Measurements from ENCODE around the gene NFYC. TPM values are rescaled to one million over a fixed set of nuclear protein-coding genes. Genes with fewer than 3 reads are reported as not detected.

NFYC gene
- total RNA-seq: 34.9 and 40.6 TPM in 2 replicates

GRCh38 chr1:40691538-40692428, at the start of gene NFYC:
TSS of gene NFYC (plus strand) at chr1:40691704. CDS start at chr1:40738844, 47,140 bp downstream.

GRCh38 chr1:40665335-40666171, 26.0 kb upstream of the NFYC start, which contains the start of gene RIMS3:
TSS of gene RIMS3 (minus strand) at chr1:40665682. CDS start at chr1:40641925, 23,757 bp downstream.

GRCh38 chr1:40783001-40783905, 91.7 kb downstream of the NFYC start, which contains the start of gene KCNQ4:
TSS of gene KCNQ4 (plus strand) at chr1:40783787. CDS start at chr1:40784094, 307 bp downstream.

Other genes with a start within 250 kb of the NFYC start
- gene ZFP69B, start 241.2 kb upstream of the NFYC start, total RNA-seq: 2.0 and 3.4 TPM in 2 replicates
- gene ZFP69, start 214.4 kb upstream of the NFYC start, total RNA-seq: 3.2 and 4.0 TPM in 2 replicates
- 6.1 and 10.8 TPM in 2 replicates for gene EXO5, start 182.9 kb upstream of the NFYC start, total RNA-seq
- gene ZNF684, start 160.1 kb upstream of the NFYC start, total RNA-seq: 0.86 and 6.6 TPM in 2 replicates
- gene RIMS3, start 26.0 kb upstream of the NFYC start, total RNA-seq: 0.29 TPM in 1 of 2 replicates, not detected in the other
- under 0.01 TPM in 1 of 2 replicates, not detected in the other for gene KCNQ4, start 92.1 kb downstream of the NFYC start, total RNA-seq
- 8.7 and 10.4 TPM in 2 replicates for gene CITED4, start 170.7 kb downstream of the NFYC start, total RNA-seq